Ascending aorta (tissue), 2 donors: ENCODE data around the gene RGS7. TPM values are rescaled to one million over a fixed set of nuclear protein-coding genes. Genes with fewer than 3 reads are reported as not detected.
"Not testable (repeated sequence)": the region's sequence is repeated elsewhere in the genome, so short reads cannot be mapped to it uniquely, and the experiment has no call there.

Source experiments
- DNase-seq, 2 donors: peaks; one replicate each; pipeline ENCODE4 v3.0.0-alpha.2; 2019; ENCODE audit warnings: low spot score in 2 of 2
- H3K27ac ChIP-seq, 2 donors: fragments of 200-600 bp; sonication (generic); one replicate each; pipeline ENCODE4 v1.5.1; 2016 to 2017; ENCODE audit warnings: mild to moderate bottlenecking in 1 of 2
- H3K27me3 ChIP-seq: fragments of 200-600 bp; sonication (generic); one replicate; pipeline ENCODE4 v1.5.1; 2017
- H3K36me3 ChIP-seq, 2 donors: fragments of 200-600 bp; sonication (generic); one replicate each; pipeline ENCODE4 v1.5.1; 2016
- H3K4me1 ChIP-seq, 2 donors: fragments of 200-600 bp; sonication (generic); one replicate each; pipeline ENCODE4 v1.5.1; 2016 to 2017; ENCODE audit warnings: mild to moderate bottlenecking in 1 of 2
- H3K4me3 ChIP-seq, 2 donors: fragments of 200-600 bp; sonication (generic); one replicate each; pipeline ENCODE4 v1.5.1; 2016 to 2017; ENCODE audit warnings: mild to moderate bottlenecking in 1 of 2
- H3K9me3 ChIP-seq, 2 donors: fragments of 200-600 bp; sonication (generic); one replicate each; pipeline ENCODE4 v1.5.1; 2016
- intact Hi-C: fragments of 100-400 bp; cut with DNase I; formaldehyde crosslinking; loops from one replicate; pipeline ENCODE4 v1.15.1; 2023
- total RNA-seq: library from RNA; depleted of rRNA; stranded (reverse); fragments of >200 nt; gene quantifications from one replicate; pipeline ENCODE4 v1.1.0, GENCODE V29; 2016
- TF ChIP-seq, protein P1 (sequence below), 3 experiments: fragments of 200-600 bp in 2 of 3; fragments of 450-650 bp in 1 of 3; sonication (generic) in 2 of 3; IDR thresholded peaks; one replicate each; pipeline ENCODE4 v1.5.1; 2016 to 2019; ENCODE audit warnings: antibody characterized with exemption in 3 of 3, mild to moderate bottlenecking in 1 of 3, moderate library complexity in 1 of 3

The RGS7 gene
- total RNA-seq, 1 donor from 2014 or later: not detected

DNA sequence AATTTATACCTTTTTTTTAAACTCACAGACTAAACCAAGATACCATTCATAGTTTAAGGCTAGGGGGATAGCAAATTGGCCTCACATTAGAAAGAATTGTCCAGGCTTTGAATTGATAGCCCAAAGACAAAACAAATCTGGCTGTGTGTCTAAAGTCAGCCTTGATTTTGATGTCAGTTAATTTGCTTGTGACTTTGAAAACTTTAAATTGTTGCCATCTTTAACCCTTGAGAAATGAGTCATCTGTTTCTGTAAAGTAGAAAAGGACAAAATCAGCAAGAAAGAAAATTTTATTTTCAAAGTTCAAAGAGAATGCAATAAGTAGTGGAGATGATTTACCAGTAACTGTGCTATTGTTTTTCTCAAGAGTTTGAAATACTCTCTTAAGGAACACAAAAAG lies 184.5 kb downstream of the RGS7 start:
- no peak overlapping the region for H3K4me3 ChIP-seq
- H3K4me1 ChIP-seq: no peaks in the 10 kb centered on the region
- TF ChIP-seq, protein P1, sequence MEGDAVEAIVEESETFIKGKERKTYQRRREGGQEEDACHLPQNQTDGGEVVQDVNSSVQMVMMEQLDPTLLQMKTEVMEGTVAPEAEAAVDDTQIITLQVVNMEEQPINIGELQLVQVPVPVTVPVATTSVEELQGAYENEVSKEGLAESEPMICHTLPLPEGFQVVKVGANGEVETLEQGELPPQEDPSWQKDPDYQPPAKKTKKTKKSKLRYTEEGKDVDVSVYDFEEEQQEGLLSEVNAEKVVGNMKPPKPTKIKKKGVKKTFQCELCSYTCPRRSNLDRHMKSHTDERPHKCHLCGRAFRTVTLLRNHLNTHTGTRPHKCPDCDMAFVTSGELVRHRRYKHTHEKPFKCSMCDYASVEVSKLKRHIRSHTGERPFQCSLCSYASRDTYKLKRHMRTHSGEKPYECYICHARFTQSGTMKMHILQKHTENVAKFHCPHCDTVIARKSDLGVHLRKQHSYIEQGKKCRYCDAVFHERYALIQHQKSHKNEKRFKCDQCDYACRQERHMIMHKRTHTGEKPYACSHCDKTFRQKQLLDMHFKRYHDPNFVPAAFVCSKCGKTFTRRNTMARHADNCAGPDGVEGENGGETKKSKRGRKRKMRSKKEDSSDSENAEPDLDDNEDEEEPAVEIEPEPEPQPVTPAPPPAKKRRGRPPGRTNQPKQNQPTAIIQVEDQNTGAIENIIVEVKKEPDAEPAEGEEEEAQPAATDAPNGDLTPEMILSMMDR (IDR thresholded peaks at IDR 0.05): no peak
- no peaks in the 10 kb centered on the region for H3K9me3 ChIP-seq
- H3K27ac ChIP-seq: no peak overlapping the region
- DNase-seq: no peak
- intact Hi-C loops: no loop called here
- H3K27me3 ChIP-seq: no peaks in the 10 kb centered on the region
- no peaks in the 10 kb centered on the region for H3K36me3 ChIP-seq

DNA sequence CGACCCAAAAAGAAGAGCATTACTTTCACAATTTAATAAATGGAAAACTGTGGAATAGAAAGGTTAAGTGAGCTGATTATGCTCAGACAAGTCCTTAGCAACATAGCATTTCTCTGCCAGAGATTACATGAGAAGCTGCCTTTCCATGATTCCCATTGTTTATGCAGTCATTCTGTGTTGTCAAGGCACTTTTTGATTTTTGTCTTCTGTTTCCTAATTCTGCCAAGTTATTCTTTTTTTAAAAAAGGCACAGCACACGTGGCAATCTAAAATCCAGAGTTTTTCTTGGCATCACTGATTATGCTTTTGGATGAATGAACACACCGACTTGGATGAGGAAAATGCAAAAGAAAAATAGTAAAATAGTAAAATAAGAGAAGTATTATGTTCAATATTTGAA lies 185.0 kb downstream of the RGS7 start:
- intact Hi-C loops: no loop called here
- TF ChIP-seq, protein P1 (IDR thresholded peaks at IDR 0.05): no peak
- no peak for DNase-seq
- no peak overlapping the region for H3K27ac ChIP-seq
- no peaks in the 10 kb centered on the region for H3K4me1 ChIP-seq
- no peak overlapping the region for H3K4me3 ChIP-seq
- H3K9me3 ChIP-seq: no peaks in the 10 kb centered on the region
- H3K27me3 ChIP-seq: no peaks in the 10 kb centered on the region
- H3K36me3 ChIP-seq: no peaks in the 10 kb centered on the region

DNA sequence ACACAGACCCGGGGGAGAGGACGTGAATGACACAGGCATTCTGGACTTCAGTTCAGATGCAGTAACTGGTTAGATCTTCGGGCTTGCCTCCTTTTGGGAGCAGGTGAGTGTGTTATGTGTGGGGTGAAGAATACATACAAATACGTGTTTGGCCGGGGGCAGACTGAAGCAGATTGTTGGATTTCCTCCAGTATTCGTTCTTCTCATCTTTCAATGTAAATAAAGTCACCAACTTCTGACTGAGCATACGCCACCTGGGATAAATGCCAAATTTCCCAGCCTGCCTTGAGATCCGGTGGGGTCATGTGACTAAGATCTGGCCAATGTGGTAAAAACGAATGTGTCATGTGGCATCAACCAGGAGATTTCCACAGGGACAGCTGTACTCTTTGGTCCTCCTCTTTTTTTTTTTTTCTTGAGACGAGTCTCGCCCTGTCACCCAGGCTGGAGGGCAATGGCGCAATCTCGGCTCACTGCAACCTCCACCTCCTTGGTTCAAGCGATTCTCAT lies 189.8 kb downstream of the RGS7 start:
- no peaks in the 10 kb centered on the region for H3K27me3 ChIP-seq
- no peaks in the 10 kb centered on the region for H3K9me3 ChIP-seq
- intact Hi-C loops: no loop called here
- H3K27ac ChIP-seq: no peak overlapping the region
- TF ChIP-seq, protein P1 (IDR thresholded peaks at IDR 0.05): no peak
- no peaks in the 10 kb centered on the region for H3K4me1 ChIP-seq
- DNase-seq: no peak
- no peak overlapping the region for H3K4me3 ChIP-seq
- no peaks in the 10 kb centered on the region for H3K36me3 ChIP-seq

DNA sequence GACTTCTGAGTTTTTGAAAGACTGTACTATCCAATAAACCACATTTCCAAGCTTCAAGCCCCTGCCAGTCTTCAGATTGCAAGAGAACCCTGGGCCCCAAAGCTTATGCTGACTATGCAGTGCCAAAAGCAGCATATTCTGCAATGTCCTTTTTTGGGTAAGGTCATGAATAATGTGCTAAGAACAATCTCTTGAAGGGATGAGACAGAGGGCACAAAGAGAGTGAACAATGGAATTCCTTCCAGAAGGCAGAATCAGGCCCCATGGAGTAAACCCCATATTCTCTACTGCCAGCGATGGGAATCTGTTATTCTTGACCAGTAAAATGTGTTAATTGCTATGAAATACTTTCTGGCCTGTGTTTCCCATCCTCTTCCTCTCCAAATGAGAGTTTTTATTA lies 190.4 kb downstream of the RGS7 start:
- H3K27me3 ChIP-seq: no peaks in the 10 kb centered on the region
- no peak for DNase-seq
- no peak overlapping the region for H3K27ac ChIP-seq
- intact Hi-C loops: no loop called here
- no peak overlapping the region for H3K4me3 ChIP-seq
- H3K36me3 ChIP-seq: no peaks in the 10 kb centered on the region
- H3K4me1 ChIP-seq: no peaks in the 10 kb centered on the region
- no peaks in the 10 kb centered on the region for H3K9me3 ChIP-seq
- TF ChIP-seq, protein P1 (IDR thresholded peaks at IDR 0.05): no peak

DNA sequence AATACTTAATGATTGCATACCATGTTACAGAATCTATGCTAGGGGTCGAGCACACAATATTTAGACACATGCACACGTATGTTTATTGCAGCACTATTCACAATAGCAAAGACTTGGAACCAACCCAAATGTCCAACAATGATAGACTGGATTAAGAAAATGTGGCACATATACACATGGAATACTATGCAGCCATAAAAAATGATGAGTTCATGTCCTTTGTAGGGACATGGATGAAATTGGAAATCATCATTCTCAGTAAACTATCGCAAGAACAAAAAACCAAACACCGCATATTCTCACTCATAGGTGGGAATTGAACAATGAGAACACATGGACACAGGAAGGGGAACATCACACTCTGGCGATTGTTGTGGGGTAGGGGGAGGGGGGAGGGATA lies 191.7 kb downstream of the RGS7 start:
- H3K9me3 ChIP-seq, H3K27me3 ChIP-seq, H3K4me3 ChIP-seq, intact Hi-C loops, H3K27ac ChIP-seq, H3K36me3 ChIP-seq, H3K4me1 ChIP-seq, DNase-seq: not testable (repeated sequence)

DNA sequence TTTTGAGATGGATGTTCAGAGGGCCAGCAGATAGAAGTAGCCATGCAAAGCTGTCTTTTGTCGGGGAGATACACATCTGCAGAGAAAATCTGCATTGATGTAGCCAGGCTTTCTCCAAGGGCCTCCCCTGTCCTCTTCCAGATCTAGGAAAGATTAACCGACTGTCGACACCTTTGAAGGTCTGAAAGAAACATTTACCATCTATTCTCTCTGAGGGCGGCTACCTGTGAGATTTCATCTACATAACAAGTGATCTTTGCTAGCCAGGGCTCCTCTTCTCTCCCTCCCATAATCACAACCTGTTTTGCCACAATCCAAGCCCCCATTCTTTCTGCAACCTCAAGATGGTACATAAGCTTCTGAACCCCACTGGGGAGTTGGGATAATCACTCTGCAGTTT lies 193.6 kb downstream of the RGS7 start:
- DNase-seq: no peak
- TF ChIP-seq, protein P1 (IDR thresholded peaks at IDR 0.05): no peak
- no peaks in the 10 kb centered on the region for H3K27me3 ChIP-seq
- H3K27ac ChIP-seq: no peak overlapping the region
- intact Hi-C loops: no loop called here
- H3K4me3 ChIP-seq: no peak overlapping the region
- H3K9me3 ChIP-seq: no peaks in the 10 kb centered on the region
- no peaks in the 10 kb centered on the region for H3K36me3 ChIP-seq
- H3K4me1 ChIP-seq: no peaks in the 10 kb centered on the region
